OCI-LY1 (cell line): ENCODE results near the gene SAP130.

Experiments used
- H2AFZ ChIP-seq: fragments of 200-600 bp; sonication (generic), shearing (Covaris generic); 2 replicates; pipeline ENCODE4 v1.6.0; 2014; ENCODE audit warnings: antibody characterized with exemption, mild to moderate bottlenecking, low read length
- H3F3A ChIP-seq: fragments of 200-600 bp; sonication (generic), shearing (Covaris generic); 2 replicates; pipeline ENCODE4 v1.6.0; 2014; ENCODE audit warnings: mild to moderate bottlenecking, antibody characterized with exemption, low read length, moderate library complexity; ENCODE audit not compliant: insufficient read depth
- H3K27ac ChIP-seq: fragments of 200-600 bp; sonication (generic); 2 replicates; pipeline ENCODE4 v1.5.1; 2014; ENCODE audit warnings: low read length, mixed run types, mild to moderate bottlenecking, low read depth; ENCODE audit not compliant: poor library complexity, severe bottlenecking
- H3K27me3 ChIP-seq: fragments of 200-600 bp; sonication (generic); 2 replicates; pipeline ENCODE4 v1.6.0; 2014; ENCODE audit warnings: antibody characterized with exemption, mild to moderate bottlenecking, low read length, moderate library complexity; ENCODE audit not compliant: insufficient read depth
- H3K36me3 ChIP-seq: fragments of 200-600 bp; sonication (generic); 2 replicates; pipeline ENCODE4 v1.6.1; 2014; ENCODE audit warnings: mild to moderate bottlenecking, antibody characterized with exemption, low read length, moderate library complexity, mixed read lengths; ENCODE audit not compliant: insufficient read depth
- H3K4me1 ChIP-seq: fragments of 200-600 bp; sonication (generic); 2 replicates; pipeline ENCODE4 v1.5.1; 2014; ENCODE audit warnings: mild to moderate bottlenecking, low read length, moderate library complexity; ENCODE audit not compliant: insufficient read depth, severe bottlenecking
- H3K4me2 ChIP-seq: fragments of 200-600 bp; sonication (generic), shearing (Covaris generic); 2 replicates; pipeline ENCODE4 v1.6.1; 2014; ENCODE audit warnings: low read length
- H3K4me3 ChIP-seq: fragments of 200-600 bp; sonication (generic); 2 replicates; pipeline ENCODE4 v1.5.1; 2014; ENCODE audit warnings: low read length, low read depth, mild to moderate bottlenecking, mixed read lengths; ENCODE audit not compliant: poor library complexity, severe bottlenecking
- H3K79me2 ChIP-seq: fragments of 200-600 bp; shearing (Covaris generic); 2 replicates; pipeline ENCODE4 v1.6.1; 2016; ENCODE audit warnings: mixed run types, low read length, mixed read lengths; ENCODE audit not compliant: insufficient read depth
- H3K9ac ChIP-seq: fragments of 200-600 bp; sonication (generic), shearing (Covaris generic); 2 replicates; pipeline ENCODE4 v1.6.1; 2014; ENCODE audit warnings: mild to moderate bottlenecking, low read length, mixed read lengths
- H3K9me2 ChIP-seq: fragments of 200-600 bp; sonication (generic), shearing (Covaris generic); 2 replicates; pipeline ENCODE4 v1.6.1; 2014; ENCODE audit warnings: low read depth, mild to moderate bottlenecking, low read length, mixed read lengths
- H3K9me3 ChIP-seq: fragments of 200-600 bp; shearing (Covaris generic); 2 replicates; pipeline ENCODE4 v1.6.1; 2014; ENCODE audit warnings: low read length, mixed read lengths
- H4K20me1 ChIP-seq: fragments of 200-600 bp; sonication (generic), shearing (Covaris generic); 2 replicates; pipeline ENCODE4 v1.6.0; 2016; ENCODE audit warnings: mild to moderate bottlenecking, low read length; ENCODE audit not compliant: insufficient read depth
- EZH2 ChIP-seq: fragments of 200-600 bp; sonication (generic), shearing (Covaris generic); IDR thresholded peaks from 2 replicates; pipeline ENCODE4 v1.8.0; 2017; ENCODE audit warnings: borderline replicate concordance, mixed run types, mild to moderate bottlenecking, antibody characterized with exemption, low read length, moderate library complexity, mixed read lengths
- TF ChIP-seq, protein P1 (sequence below): fragments of 200-600 bp; sonication (generic), shearing (Covaris generic); IDR thresholded peaks from 2 replicates; pipeline ENCODE4 v1.5.1; 2017; ENCODE audit warnings: mild to moderate bottlenecking, antibody characterized with exemption, low read length, moderate library complexity, mixed read lengths

The SAP130 gene

DNA sequence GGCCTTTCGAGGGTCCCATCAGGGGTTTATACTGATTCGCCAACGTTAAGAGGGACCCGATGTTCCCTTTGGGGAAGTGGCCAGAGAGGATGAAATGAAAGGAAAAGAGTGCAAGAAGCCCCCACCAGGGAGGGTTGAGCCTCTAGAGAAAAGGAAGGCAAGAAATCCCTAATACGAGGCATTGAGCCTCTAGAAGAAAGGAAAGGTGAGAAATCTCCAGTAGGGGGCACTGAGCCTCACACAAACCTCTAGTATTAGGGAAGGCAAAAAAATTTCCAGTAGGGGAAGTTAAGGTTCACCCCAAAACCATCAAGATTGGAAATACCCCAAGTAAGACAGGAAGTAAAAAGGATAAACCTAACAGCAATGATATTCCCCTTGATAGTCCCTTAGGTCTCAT is 9.8 kb upstream of the SAP130 start:
- no peaks in the 10 kb centered on the region for H3K27me3 ChIP-seq
- H3K4me2 ChIP-seq, result no peak overlapping the region
- no peaks in the 10 kb centered on the region for H3K9me2 ChIP-seq
- H3K36me3 ChIP-seq, result no peaks in the 10 kb centered on the region; the same call in 1 of the 2 replicates
- no peaks in the 10 kb centered on the region for H3K79me2 ChIP-seq
- no peak overlapping the region for H3K4me3 ChIP-seq
- peaks cover 21% of the 10 kb centered on the region for H3K9me3 ChIP-seq
- no peak overlapping the region for H3K9ac ChIP-seq
- H3K4me1 ChIP-seq, result no peaks in the 10 kb centered on the region
- no peak overlapping the region for H2AFZ ChIP-seq
- H3F3A ChIP-seq, result no peaks in the 10 kb centered on the region
- TF ChIP-seq, protein P1, sequence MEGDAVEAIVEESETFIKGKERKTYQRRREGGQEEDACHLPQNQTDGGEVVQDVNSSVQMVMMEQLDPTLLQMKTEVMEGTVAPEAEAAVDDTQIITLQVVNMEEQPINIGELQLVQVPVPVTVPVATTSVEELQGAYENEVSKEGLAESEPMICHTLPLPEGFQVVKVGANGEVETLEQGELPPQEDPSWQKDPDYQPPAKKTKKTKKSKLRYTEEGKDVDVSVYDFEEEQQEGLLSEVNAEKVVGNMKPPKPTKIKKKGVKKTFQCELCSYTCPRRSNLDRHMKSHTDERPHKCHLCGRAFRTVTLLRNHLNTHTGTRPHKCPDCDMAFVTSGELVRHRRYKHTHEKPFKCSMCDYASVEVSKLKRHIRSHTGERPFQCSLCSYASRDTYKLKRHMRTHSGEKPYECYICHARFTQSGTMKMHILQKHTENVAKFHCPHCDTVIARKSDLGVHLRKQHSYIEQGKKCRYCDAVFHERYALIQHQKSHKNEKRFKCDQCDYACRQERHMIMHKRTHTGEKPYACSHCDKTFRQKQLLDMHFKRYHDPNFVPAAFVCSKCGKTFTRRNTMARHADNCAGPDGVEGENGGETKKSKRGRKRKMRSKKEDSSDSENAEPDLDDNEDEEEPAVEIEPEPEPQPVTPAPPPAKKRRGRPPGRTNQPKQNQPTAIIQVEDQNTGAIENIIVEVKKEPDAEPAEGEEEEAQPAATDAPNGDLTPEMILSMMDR, result peak; percentile 28; the same call in 1 of the 2 replicates
- no peak for TF ChIP-seq EZH2
- no peaks in the 10 kb centered on the region for H4K20me1 ChIP-seq
- no peak overlapping the region for H3K27ac ChIP-seq

DNA sequence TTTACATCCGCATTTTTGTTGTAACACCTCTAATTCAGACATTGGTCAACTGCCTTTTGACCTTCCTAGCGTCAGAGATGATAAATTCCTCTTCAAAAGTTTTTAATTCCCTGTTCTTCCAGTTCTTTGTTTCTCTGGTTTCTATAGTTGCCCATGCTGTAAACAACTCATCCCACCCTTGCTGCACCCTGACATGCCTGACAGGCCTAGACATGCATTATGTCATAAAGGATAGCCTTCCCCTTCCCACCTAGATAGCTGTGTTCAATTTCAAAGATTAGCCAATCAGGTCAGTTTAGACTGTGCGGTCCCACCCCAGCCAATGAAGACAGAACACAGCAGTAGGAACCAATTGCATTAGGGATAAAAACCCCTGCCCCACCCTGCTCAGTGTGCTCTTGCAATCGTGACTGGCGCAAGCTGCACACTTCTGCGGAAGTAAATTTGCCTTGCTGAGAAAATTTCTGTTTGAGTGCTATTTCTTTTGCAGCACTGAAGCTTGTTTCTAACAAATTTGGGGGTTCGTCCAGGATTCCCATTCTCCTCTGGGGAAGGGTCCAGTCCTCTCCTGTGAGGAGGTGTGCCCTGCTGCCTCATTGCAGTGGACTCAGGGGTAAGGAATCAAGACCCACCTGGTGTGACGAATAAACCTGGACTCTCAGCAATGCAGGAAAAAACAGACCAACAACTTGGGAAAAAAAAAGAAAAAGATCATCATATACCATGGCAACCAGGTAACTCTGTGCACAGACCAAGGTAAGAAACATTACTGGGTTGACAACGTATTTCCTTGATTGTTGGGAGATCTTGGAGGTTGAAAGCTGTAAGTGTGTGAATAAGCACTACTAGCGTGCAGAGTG is 9.1 kb upstream of the SAP130 start:
- H3K4me3 ChIP-seq, result no peak overlapping the region
- no peaks in the 10 kb centered on the region for H3K4me1 ChIP-seq
- H3K27me3 ChIP-seq, result no peaks in the 10 kb centered on the region
- TF ChIP-seq, protein P1, result no peak
- TF ChIP-seq EZH2, result no peak
- H3K9me3 ChIP-seq, result peaks cover 22% of the 10 kb centered on the region
- no peaks in the 10 kb centered on the region for H3F3A ChIP-seq
- H3K9me2 ChIP-seq, result no peaks in the 10 kb centered on the region
- no peaks in the 10 kb centered on the region; the same call in 1 of the 2 replicates for H3K36me3 ChIP-seq
- no peaks in the 10 kb centered on the region for H4K20me1 ChIP-seq
- H2AFZ ChIP-seq, result no peak overlapping the region
- H3K27ac ChIP-seq, result no peak overlapping the region
- no peak overlapping the region for H3K9ac ChIP-seq
- H3K79me2 ChIP-seq, result no peaks in the 10 kb centered on the region
- H3K4me2 ChIP-seq, result no peak overlapping the region

GRCh38 chr2:128032092-128032491 is 4.2 kb upstream of the SAP130 start:
- Histone ChIP-seq H3K36me3 (no peaks in the 10 kb centered on the region), H3K27me3 (no peaks in the 10 kb centered on the region; the same call in 1 of the 2 replicates), H3K4me1 (peaks cover 7% of the 10 kb centered on the region), H3K9ac (no peak overlapping the region), H3K9me3 (peaks cover 20% of the 10 kb centered on the region), H3F3A (no peaks in the 10 kb centered on the region), H4K20me1 (no peaks in the 10 kb centered on the region), H3K27ac (no peak overlapping the region), H3K4me3 (no peak overlapping the region), H3K9me2 (no peaks in the 10 kb centered on the region), H3K4me2 (no peak overlapping the region), H2AFZ (no peak overlapping the region), H3K79me2 (no peaks in the 10 kb centered on the region)
- no peak for TF ChIP-seq EZH2
- TF ChIP-seq, protein P1, result no peak
